GM19438 (cell line): ENCODE measurements around the gene PTPN14.
A peak's percentile ranks its signal among the peaks of the same experiment; 100 is the strongest.

Source experiments
- ATAC-seq: cut with Tn5 transposase; IDR thresholded peaks from one replicate; pipeline ENCODE4 v1.9.1; 2021; ENCODE audit warnings: low read depth; ENCODE audit not compliant: unreplicated experiment

Gene PTPN14

GRCh38 chr1:214380396-214380795, 171.0 kb downstream of the PTPN14 start:
- no peak for ATAC-seq

GRCh38 chr1:214379236-214379970, 172.0 kb downstream of the PTPN14 start:
- ATAC-seq = no peak

DNA sequence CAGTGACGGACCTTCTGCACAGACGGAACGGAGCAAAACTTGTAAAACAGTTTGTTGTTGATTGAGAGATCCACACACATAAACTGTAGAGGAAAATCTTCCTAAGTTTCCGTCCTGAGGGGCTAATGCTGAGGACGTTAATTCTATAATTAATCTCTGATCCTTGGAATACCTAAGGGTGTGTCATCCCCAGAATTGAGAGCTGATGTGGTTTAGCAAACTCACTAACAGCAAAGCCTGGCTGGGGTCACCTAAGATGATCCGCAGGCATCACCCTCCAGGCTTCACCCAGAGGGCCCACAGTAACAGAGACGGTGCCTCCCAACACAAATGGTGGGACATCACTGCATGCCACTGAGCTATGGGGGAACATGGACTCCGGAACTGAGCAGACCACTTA, 172.9 kb downstream of the PTPN14 start:
- no peak for ATAC-seq

DNA sequence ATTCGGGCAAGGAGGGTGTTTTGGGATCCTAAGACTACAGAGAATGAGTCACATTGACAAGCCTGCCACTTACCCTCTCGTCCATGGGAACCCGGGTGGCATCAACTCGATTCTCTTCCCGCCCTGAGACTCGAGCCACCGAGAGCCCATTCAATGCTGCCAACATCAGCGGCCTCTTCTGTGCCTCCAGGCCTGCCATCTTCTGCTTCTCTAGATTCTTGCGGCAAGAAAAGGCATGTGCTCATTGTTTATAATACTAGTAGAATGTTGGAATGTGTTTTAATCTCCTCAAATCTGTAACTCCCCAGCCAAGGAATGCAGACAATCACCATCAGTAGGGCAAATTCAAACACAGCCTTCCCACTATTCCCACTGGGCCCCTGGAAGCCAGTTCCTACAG, 173.5 kb downstream of the PTPN14 start:
- ATAC-seq = no peak

DNA sequence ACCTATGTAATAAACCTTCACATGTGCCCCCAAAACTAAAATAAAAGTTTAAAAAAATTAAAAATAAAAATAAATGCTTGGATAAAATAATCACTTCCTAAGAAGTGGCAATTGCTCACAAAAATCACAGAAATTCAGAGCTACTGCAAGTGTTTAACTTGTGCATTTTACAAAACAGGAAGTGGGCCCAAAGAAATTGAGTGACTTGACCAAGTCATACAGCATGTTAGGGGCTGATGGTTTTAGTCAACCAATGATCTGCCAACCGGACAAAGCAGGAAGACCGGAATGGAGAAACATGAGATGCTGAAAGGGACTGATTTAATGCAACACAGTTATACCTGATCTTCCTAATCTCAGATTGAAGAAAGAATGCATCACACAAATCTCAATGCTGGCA, 173.9 kb downstream of the PTPN14 start:
- no peak for ATAC-seq

GRCh38 chr1:214372092-214372491, 179.3 kb downstream of the PTPN14 start:
- no peak for ATAC-seq

DNA sequence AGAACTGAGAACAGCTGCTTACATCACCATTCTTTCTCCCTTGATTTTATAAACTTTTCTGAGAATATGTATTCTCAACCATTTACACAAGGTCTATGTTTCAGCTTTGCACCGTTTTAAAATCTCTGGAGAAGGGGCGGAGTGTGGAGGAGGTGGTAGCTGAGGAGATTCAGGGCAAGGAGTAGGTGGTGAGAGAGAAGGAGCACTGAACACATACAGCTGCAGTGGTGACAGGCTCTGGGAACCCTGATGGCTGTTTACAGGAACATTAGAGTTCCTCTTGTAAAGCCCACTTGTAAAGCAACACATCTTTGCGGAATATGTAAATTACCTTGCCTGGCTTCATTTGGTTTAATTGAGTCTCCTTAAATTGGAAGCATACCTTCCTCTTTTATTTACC, 180.8 kb downstream of the PTPN14 start:
- ATAC-seq = no peak

DNA sequence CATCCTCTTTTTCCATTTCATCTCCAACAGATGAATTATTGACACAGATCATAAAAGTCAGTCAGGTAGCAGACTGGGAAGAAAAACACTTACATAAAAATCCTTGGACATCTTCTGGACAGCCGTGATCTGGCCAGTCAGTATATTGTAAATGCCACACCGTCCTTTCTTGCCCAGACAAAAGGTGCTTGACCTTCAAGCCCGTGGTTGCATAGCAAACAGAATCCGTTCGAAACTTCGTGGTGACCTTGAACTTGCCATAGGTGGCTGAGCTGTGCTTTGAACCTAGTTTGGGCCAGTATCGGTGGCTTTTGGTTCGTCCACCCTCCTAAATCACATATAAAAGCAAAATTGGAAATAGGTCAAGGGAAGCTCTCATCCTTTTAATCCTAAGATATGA, 182.0 kb downstream of the PTPN14 start:
- no peak for ATAC-seq

- peak; percentile 56 for ATAC-seq
Measured at GRCh38 chr1:214367841-214368240, 183.6 kb downstream of the PTPN14 start.

GRCh38 chr1:214364786-214365295, 186.6 kb downstream of the PTPN14 start:
- ATAC-seq = no peak

DNA sequence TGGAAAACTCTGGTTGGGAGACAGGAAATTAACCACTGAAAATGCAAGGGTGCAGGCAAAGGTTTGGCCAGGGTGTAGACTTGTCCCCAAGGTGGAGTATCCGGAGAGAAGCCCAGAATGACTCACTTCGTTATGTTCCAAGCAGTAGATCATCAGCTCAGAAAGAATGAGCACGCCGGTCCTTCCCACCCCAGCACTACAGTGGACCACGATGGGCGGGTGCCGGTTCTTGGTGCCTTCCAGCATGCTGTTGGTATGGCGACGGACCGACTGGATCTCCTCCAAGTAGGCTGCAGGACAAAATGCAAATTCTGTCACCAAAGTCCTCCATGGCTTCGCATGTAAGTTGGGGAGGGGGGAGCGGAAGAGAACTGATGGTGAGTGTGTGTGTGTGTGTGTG, 187.0 kb downstream of the PTPN14 start:
- ATAC-seq = no peak

DNA sequence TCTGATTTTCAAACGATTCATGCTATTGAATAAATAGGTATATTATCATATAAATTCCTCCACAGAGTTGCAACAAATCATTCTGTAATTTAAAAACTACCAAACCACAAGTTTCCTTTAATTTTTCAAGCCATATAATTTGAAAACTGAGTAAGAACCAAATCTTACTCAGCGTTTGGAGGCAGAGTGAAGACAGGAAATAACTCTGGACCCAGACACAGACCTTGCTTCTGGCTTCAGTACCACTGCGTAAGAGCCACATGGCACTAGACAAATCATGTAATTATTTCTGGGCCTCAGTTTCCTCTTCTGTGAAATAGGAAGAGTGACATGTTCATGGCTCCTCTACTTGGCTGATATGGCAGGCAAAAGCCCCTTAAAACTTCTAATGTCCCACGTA, 188.0 kb downstream of the PTPN14 start:
- no peak for ATAC-seq

DNA sequence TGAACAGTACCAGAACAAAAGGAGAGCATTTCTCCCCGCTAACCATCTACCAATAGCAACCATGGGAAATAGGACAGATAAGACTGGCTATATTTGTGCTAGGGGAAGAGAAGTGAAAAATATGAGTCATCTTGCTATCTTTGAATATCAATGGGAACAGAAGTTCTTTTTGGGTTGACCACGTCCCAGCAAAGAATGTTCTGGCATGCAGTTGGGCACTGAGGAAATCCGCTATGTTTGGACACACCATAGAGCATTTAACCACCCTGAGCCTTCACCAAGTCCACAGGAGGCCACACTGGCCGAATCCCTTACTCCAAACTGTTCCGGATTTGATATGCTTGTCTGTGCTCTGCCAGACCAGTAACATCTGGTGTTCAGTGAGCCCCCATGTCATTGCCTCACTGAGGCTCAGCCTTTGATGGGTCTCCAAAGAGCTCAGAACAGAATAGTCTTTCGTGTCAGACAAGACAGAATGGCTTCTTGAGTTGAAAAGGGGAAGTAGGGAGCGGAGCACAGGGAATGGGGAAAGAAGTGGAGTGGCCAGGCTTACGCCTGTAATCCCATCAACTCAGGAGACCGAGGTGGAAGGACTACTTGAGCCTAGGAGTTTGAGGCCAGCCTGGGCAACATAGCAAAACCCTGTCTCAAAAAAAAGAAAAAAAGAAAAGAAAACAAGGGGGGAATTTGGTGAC, 189.1 kb downstream of the PTPN14 start:
- no peak for ATAC-seq

DNA sequence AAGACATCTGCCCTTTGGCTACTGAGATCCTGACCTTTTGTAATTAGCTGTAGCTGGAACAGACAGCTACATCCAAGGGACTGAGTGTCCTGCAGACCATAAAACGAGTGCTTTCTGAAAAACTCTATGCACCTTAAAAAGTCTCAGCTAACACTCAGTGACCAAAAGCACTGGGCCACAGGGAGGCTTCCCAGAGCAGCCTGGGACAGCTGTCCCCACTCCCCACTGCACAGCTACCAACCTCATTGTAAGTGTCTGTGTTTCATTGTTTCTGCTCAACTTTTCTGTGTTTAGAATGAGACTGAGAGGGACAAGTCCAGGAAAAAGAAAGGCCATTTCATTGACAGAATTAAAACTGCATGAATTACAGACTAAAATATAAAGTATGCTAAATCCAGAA, 189.8 kb downstream of the PTPN14 start:
- no peak for ATAC-seq

DNA sequence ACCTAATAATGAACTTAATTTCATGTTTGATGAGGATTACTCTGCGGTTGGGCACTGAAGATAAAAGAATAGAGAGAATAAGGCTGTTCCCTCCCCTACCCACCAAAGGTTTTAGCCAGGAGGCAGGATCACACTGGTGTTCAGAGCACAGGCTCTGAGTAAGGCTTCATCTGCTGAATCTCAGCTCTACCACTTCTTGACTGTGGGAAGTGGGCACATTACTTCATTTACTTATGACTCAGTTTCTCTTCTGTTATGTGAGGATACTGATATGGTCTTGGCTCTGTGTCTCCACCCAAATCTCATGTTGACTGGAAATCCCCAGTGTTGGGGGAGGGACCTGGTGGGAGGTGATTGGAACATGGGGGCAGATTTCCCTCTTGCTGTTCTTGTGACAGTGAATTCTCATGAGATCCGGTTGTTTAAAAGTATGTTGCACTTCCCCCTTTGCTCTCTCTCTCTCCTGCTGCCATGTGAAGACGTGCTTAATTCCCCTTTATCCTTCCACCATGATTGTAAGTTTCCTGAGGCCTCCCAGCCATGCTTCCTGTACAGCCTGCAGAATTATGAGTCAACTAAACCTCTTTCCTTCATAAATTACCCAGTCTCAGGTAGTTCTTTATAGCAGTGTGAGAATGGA, 190.8 kb downstream of the PTPN14 start:
- no peak for ATAC-seq

DNA sequence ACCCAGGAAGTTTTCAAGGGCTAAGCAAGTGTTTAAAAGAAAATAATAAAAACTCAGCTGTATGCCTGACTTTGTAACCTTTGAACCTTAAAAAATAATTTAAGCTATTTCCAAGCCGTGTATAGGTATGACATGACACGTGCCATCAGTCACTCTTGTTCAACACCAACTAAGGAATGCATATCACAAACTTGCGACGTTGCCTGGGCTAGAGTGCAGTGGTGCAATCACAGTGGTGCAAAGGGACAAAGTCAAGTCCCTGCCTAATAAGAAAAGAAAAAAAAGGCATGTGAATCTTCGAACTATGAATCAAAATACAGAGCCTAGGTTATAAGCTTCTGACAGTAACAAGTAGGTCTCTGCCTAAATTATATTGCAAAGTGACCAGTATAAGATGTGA, 191.3 kb downstream of the PTPN14 start:
- no peak for ATAC-seq

- no peak for ATAC-seq
Measured at GRCh38 chr1:214354440-214355148, 196.8 kb downstream of the PTPN14 start.

DNA sequence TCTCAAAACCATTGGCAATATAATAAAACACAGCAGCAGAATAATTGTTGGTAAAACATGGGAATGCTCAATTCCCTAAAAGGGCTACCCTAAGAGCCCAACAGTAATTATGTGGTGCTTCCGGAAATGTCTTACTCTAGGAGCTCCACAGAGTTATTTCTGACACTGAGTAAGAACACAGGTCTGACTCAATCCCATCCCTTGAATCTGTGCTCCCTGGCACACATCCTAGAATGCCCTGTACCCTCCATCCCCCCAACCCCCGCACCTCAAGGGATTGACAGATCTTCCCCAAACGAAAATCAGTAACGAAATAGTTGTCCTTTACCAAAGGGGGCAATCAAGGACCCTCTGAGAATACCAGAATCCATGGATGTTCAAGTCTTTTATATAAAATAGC, 198.6 kb downstream of the PTPN14 start:
- ATAC-seq = no peak

GRCh38 chr1:214351551-214352277, 199.7 kb downstream of the PTPN14 start:
- no peak for ATAC-seq

GRCh38 chr1:214349781-214350180, 201.6 kb downstream of the PTPN14 start:
- no peak for ATAC-seq
